WERI-Rb-1 (cell line): ENCODE measurements around the gene FRK.
"Not testable (repeated sequence)": the region's sequence is repeated elsewhere in the genome, so short reads cannot be mapped to it uniquely, and the experiment has no call there.

Source experiments
- DNase-seq: peaks from one replicate; pipeline ENCODE4 v3.0.0-alpha.2; 2020
- H3K27ac ChIP-seq: fragments of 250-450 bp; sonication (Bioruptor Pico); 2 replicates; pipeline ENCODE4 v1.5.1; 2020; ENCODE audit warnings: mild to moderate bottlenecking, moderate library complexity
- H3K27me3 ChIP-seq: fragments of 250-450 bp; sonication (Bioruptor Pico); 2 replicates; pipeline ENCODE4 v1.5.1; 2021; ENCODE audit warnings: mild to moderate bottlenecking, low read depth, moderate library complexity; ENCODE audit not compliant: insufficient read depth, severe bottlenecking
- H3K36me3 ChIP-seq: fragments of 250-450 bp; sonication (Bioruptor Pico); 2 replicates; pipeline ENCODE4 v1.5.1; 2020; ENCODE audit warnings: mild to moderate bottlenecking, moderate library complexity
- H3K4me3 ChIP-seq: 2 replicates; pipeline ENCODE4 v1.5.1; 2011; ENCODE audit warnings: low read depth, mild to moderate bottlenecking, control low read depth, low read length
- H3K9me3 ChIP-seq: fragments of 250-450 bp; sonication (Bioruptor Pico); 2 replicates; pipeline ENCODE4 v1.5.1; 2021; ENCODE audit warnings: mild to moderate bottlenecking, moderate library complexity; ENCODE audit not compliant: severe bottlenecking
- CTCF ChIP-seq: IDR thresholded peaks from 2 replicates; pipeline ENCODE4 v1.5.1; 2011; ENCODE audit warnings: low read depth, mild to moderate bottlenecking, control low read depth, inconsistent platforms, low read length

The FRK gene

GRCh38 chr6:115935361-115935760 is 125.3 kb downstream of the FRK start:
- H3K9me3 ChIP-seq = no peaks in the 10 kb centered on the region
- no peaks in the 10 kb centered on the region for H3K36me3 ChIP-seq
- no peak for DNase-seq
- H3K4me3 ChIP-seq = no peak overlapping the region
- TF ChIP-seq CTCF = no peak
- H3K27ac ChIP-seq = no peak overlapping the region
- H3K27me3 ChIP-seq = no peaks in the 10 kb centered on the region

- DNase-seq = no peak
- H3K36me3 ChIP-seq = no peaks in the 10 kb centered on the region
- TF ChIP-seq CTCF = no peak
- H3K4me3 ChIP-seq = no peak overlapping the region
- H3K27me3 ChIP-seq = no peaks in the 10 kb centered on the region
- H3K27ac ChIP-seq = no peak overlapping the region
- H3K9me3 ChIP-seq = no peaks in the 10 kb centered on the region
Observed at GRCh38 chr6:115934829-115935228, 125.9 kb downstream of the FRK start.

GRCh38 chr6:115934145-115934544 is 126.5 kb downstream of the FRK start:
- TF ChIP-seq CTCF = no peak
- DNase-seq = no peak
- H3K9me3 ChIP-seq = no peaks in the 10 kb centered on the region

GRCh38 chr6:115932481-115932880 is 128.2 kb downstream of the FRK start:
- Histone ChIP-seq H3K36me3 (no peaks in the 10 kb centered on the region), H3K9me3 (no peaks in the 10 kb centered on the region), H3K27ac (no peak overlapping the region), H3K4me3 (no peak overlapping the region), H3K27me3 (no peaks in the 10 kb centered on the region)
- TF ChIP-seq CTCF = no peak
- DNase-seq = no peak

More at GRCh38 chr6:115934145-115934544, 126.5 kb downstream of the FRK start:
- Histone ChIP-seq H3K27ac (no peak overlapping the region), H3K27me3 (no peaks in the 10 kb centered on the region), H3K4me3 (no peak overlapping the region), H3K36me3 (no peaks in the 10 kb centered on the region)

GRCh38 chr6:115928000-115928399 is 132.7 kb downstream of the FRK start:
- H3K27ac ChIP-seq = not testable (repeated sequence)

GRCh38 chr6:115922971-115923370 is 137.7 kb downstream of the FRK start:
- no peak for DNase-seq
- Histone ChIP-seq H3K27me3 (no peaks in the 10 kb centered on the region), H3K4me3 (no peak overlapping the region), H3K27ac (no peak overlapping the region), H3K36me3 (no peaks in the 10 kb centered on the region), H3K9me3 (no peaks in the 10 kb centered on the region)
- no peak for TF ChIP-seq CTCF

More at GRCh38 chr6:115928000-115928399, 132.7 kb downstream of the FRK start:
- H3K9me3 ChIP-seq, DNase-seq, H3K27me3 ChIP-seq, H3K36me3 ChIP-seq, H3K4me3 ChIP-seq: not testable (repeated sequence)
